Neuronal stem cell (in vitro differentiated cells): Measurements from ENCODE around the gene NOC4L.

Experiments
- DNase-seq: peaks from one replicate; pipeline ENCODE4 v3.0.0-alpha.2; 2013; ENCODE audit warnings: low spot score
- H2AFZ ChIP-seq: one replicate; pipeline ENCODE4 v1.6.1; 2013; ENCODE audit warnings: mild to moderate bottlenecking, low read length, inconsistent platforms
- H2AK5ac ChIP-seq: 2 replicates; pipeline ENCODE4 v1.6.1; 2013; ENCODE audit warnings: low read depth, mild to moderate bottlenecking, inconsistent platforms, low read length, moderate library complexity, mixed read lengths
- H2BK120ac ChIP-seq: 2 replicates; pipeline ENCODE4 v1.6.1; 2013; ENCODE audit warnings: low read depth, mild to moderate bottlenecking, inconsistent platforms, low read length, moderate library complexity, mixed read lengths
- H2BK12ac ChIP-seq: one replicate; pipeline ENCODE4 v1.6.1; 2013; ENCODE audit warnings: low read length, inconsistent platforms
- H2BK15ac ChIP-seq: 2 replicates; pipeline ENCODE4 v1.6.1; 2013; ENCODE audit warnings: mild to moderate bottlenecking, low read length, inconsistent platforms, mixed read lengths
- H2BK5ac ChIP-seq: one replicate; pipeline ENCODE4 v1.6.1; 2013; ENCODE audit warnings: inconsistent platforms, mild to moderate bottlenecking, low read length, moderate library complexity
- H3K14ac ChIP-seq: one replicate; pipeline ENCODE4 v1.6.1; 2013; ENCODE audit warnings: low read length, inconsistent platforms
- H3K18ac ChIP-seq: 2 replicates; pipeline ENCODE4 v1.6.1; 2013; ENCODE audit warnings: low read length, inconsistent platforms
- H3K23ac ChIP-seq: 2 replicates; pipeline ENCODE4 v1.6.1; 2013; ENCODE audit warnings: low read depth, mild to moderate bottlenecking, mixed read lengths, low read length, inconsistent platforms; ENCODE audit not compliant: poor library complexity
- H3K27ac ChIP-seq: replicated peaks from 3 replicates; pipeline ENCODE4 v1.5.1; 2013; ENCODE audit warnings: low read length, inconsistent platforms
- H3K27me3 ChIP-seq, 3 experiments: 2 replicates each; pipeline ENCODE4 v1.6.1; 2013; ENCODE audit warnings: low read length in 3 of 3, mild to moderate bottlenecking in 2 of 3, inconsistent platforms in 1 of 3, low read depth in 1 of 3, mixed read lengths in 1 of 3, moderate library complexity in 1 of 3; ENCODE audit not compliant: control insufficient read depth in 3 of 3, insufficient read depth in 3 of 3
- H3K36me3 ChIP-seq, 2 donors: replicated peaks in 1 of 2; 2 replicates each; pipeline ENCODE4 v1.6.1; 2013; ENCODE audit warnings: low read length in 2 of 2; ENCODE audit not compliant: control insufficient read depth in 2 of 2, insufficient read depth in 2 of 2
- H3K4ac ChIP-seq: 2 replicates; pipeline ENCODE4 v1.6.1; 2013; ENCODE audit warnings: inconsistent platforms, mild to moderate bottlenecking, low read length, moderate library complexity
- H3K4me1 ChIP-seq, 2 donors: 1 replicate in 1 of 2; 2 replicates in 1 of 2; pipeline ENCODE4 v1.6.1; 2013; ENCODE audit warnings: low read length in 2 of 2, low read depth in 1 of 2; ENCODE audit not compliant: control insufficient read depth in 2 of 2, insufficient read depth in 1 of 2
- H3K4me2 ChIP-seq: one replicate; pipeline ENCODE4 v1.6.1; 2013; ENCODE audit warnings: mild to moderate bottlenecking, low read length, inconsistent platforms; ENCODE audit not compliant: insufficient read depth, poor library complexity, severe bottlenecking
- H3K4me3 ChIP-seq, 2 donors: 2 replicates each; pipeline ENCODE4 v1.5.1; 2013; ENCODE audit warnings: low read length in 2 of 2, mild to moderate bottlenecking in 2 of 2, inconsistent platforms in 1 of 2, moderate library complexity in 1 of 2
- H3K79me1 ChIP-seq: one replicate; pipeline ENCODE4 v1.6.1; 2013; ENCODE audit warnings: low read depth, mild to moderate bottlenecking, inconsistent platforms, low read length, moderate library complexity
- H3K9ac ChIP-seq: one replicate; pipeline ENCODE4 v1.6.1; 2013; ENCODE audit warnings: mild to moderate bottlenecking, low read depth, low read length, inconsistent platforms; ENCODE audit not compliant: poor library complexity
- H3K9me3 ChIP-seq, 2 donors: replicated peaks in 1 of 2; 2 replicates each; pipeline versions ENCODE3 to v1.6.1; 2013; ENCODE audit warnings: low read length in 2 of 2, mild to moderate bottlenecking in 2 of 2, inconsistent platforms in 1 of 2, low read depth in 1 of 2, mixed read lengths in 1 of 2, moderate library complexity in 1 of 2; ENCODE audit not compliant: control insufficient read depth in 2 of 2, insufficient read depth in 1 of 2
- H4K8ac ChIP-seq: one replicate; pipeline ENCODE4 v1.6.1; 2013; ENCODE audit warnings: low read depth, mild to moderate bottlenecking, inconsistent platforms, low read length, moderate library complexity
- H4K91ac ChIP-seq: one replicate; pipeline ENCODE4 v1.6.1; 2013; ENCODE audit warnings: low read length, low read depth, mild to moderate bottlenecking, inconsistent platforms; ENCODE audit not compliant: poor library complexity
- WGBS, 2 donors: extraction: QIAGEN DNeasy Blood & Tissue Kit; methylation state at CpG; one replicate each; pipeline ENCODE4 v1.1.7; 2013; ENCODE audit warnings: missing lambda C conversion rate in 2 of 2, mixed read lengths in 1 of 2; ENCODE audit not compliant: insufficient read length in 2 of 2, insufficient replicate concordance in 1 of 2; ENCODE audit errors: extremely low coverage in 2 of 2; 5-methylcytosine and 5-hydroxymethylcytosine counted together

The NOC4L gene

DNA sequence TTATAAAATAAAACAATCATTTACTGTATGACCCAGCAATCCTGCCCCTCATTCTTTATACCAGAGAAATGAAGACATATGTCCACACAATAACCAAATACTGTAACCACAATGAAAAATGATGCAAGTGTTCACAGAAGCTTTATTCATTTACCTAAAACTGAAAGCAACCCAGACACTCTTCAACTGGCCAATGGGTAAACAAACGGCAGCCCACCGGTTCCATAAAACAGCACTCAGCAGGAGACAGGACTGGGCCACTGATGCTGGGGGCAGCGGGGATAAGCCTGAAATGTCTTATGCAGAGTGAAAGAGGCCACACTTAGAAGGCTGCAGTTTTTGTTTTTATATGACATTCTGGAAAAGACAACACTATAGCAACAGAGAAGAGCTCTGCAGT, 15.2 kb upstream of the NOC4L start:
- peaks cover 32 to 57% of the 10 kb centered on the region in 2 donors for H3K36me3 ChIP-seq
- no peak overlapping the region for H2AFZ ChIP-seq
- H3K23ac ChIP-seq = no peak overlapping the region
- no peak overlapping the region for H2BK15ac ChIP-seq
- peaks cover 4% of the 10 kb centered on the region for H3K79me1 ChIP-seq
- H3K4me3 ChIP-seq = no peak overlapping the region
- H4K8ac ChIP-seq = no peak overlapping the region
- peaks cover 24 to 27% of the 10 kb centered on the region in 2 donors for H3K9me3 ChIP-seq
- no peak overlapping the region for H3K4ac ChIP-seq
- H3K4me2 ChIP-seq = no peak overlapping the region
- no CpG with 5 or more reads among the region's 3 CpGs for WGBS, 2 donors
- no peak overlapping the region for H3K14ac ChIP-seq
- H3K18ac ChIP-seq = no peak overlapping the region
- H2BK120ac ChIP-seq = no peak overlapping the region
- no peak for DNase-seq
- no peak overlapping the region for H2AK5ac ChIP-seq
- H3K27ac ChIP-seq = no peak overlapping the region
- H2BK12ac ChIP-seq = no peak overlapping the region
- peaks cover 0 to 2% (median 0%) of the 10 kb centered on the region in 3 experiments for H3K27me3 ChIP-seq
- no peak overlapping the region for H4K91ac ChIP-seq
- no peak overlapping the region for H3K9ac ChIP-seq
- H2BK5ac ChIP-seq = no peak overlapping the region
- no peaks in the 10 kb centered on the region for H3K4me1 ChIP-seq

DNA sequence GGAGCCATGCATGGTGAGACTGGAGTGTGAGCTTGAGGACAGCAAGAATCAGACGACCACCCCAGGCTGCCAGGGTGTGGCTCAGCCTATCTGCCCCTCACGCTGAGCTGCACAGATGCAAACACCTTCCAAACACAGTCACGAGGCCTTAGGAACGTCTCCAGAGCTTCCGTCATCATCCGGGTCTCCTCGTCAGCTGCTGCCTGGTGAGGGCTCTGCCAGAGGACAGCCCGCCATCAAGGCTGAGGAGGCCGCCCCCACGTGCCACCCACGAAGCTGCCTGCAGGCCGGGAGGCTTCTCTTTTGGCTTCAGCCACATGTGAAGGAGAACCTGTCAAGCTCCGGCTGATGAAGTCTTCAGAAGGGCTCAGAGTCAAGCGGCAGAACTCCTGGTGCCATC, 13.6 kb upstream of the NOC4L start:
- H3K23ac ChIP-seq = no peak overlapping the region
- H3K79me1 ChIP-seq = peaks cover 2% of the 10 kb centered on the region
- no peak overlapping the region for H3K14ac ChIP-seq
- no peak overlapping the region for H3K4ac ChIP-seq
- peaks cover 17 to 27% of the 10 kb centered on the region in 2 donors for H3K9me3 ChIP-seq
- peaks cover 0 to 1% (median 0%) of the 10 kb centered on the region in 3 experiments for H3K27me3 ChIP-seq
- H4K8ac ChIP-seq = no peak overlapping the region
- no CpG with 5 or more reads among the region's 14 CpGs for WGBS, 2 donors
- H2BK15ac ChIP-seq = no peak overlapping the region
- no peak for DNase-seq
- no peak overlapping the region for H2BK5ac ChIP-seq
- H3K36me3 ChIP-seq = peaks cover 22 to 42% of the 10 kb centered on the region in 2 donors
- peak overlapping the region; percentile 11 for H3K18ac ChIP-seq
- no peak overlapping the region for H3K4me3 ChIP-seq
- no peaks in the 10 kb centered on the region for H3K4me1 ChIP-seq
- H3K9ac ChIP-seq = no peak overlapping the region
- H2AK5ac ChIP-seq = no peak overlapping the region
- H3K4me2 ChIP-seq = no peak overlapping the region
- no peak overlapping the region for H2BK120ac ChIP-seq
- H2BK12ac ChIP-seq = no peak overlapping the region
- no peak overlapping the region for H4K91ac ChIP-seq
- H2AFZ ChIP-seq = no peak overlapping the region
- H3K27ac ChIP-seq = no peak overlapping the region

DNA sequence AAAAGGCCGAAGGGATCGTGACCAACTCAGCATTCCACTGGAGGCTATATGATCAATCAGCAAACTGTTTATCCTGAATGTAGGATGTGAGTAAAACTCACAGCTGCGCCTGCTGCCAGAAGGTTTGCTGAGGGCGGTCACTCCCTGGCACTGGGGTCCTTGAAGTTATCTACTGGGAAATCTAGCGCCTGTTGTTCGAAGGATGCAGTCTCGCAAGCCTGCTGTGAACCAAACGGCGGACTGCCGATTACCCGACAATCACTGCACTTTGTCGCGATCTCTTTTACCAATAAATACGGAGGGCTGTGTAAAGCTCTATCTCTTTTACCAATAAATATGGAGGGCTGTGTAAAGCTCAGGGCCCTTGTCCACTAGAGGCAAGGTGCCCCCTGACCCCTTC, 13.0 kb upstream of the NOC4L start:
- Histone ChIP-seq H4K91ac (no peak overlapping the region), H3K18ac (no peak overlapping the region), H3K9ac (no peak overlapping the region), H2BK15ac (no peak overlapping the region), H3K23ac (no peak overlapping the region), H3K14ac (no peak overlapping the region), H3K27me3 (no peaks in the 10 kb centered on the region), H3K4me2 (no peak overlapping the region), H3K79me1 (peaks cover 2% of the 10 kb centered on the region), H3K36me3 (peaks cover 19 to 36% of the 10 kb centered on the region in 2 donors), H3K4me3 (no peak overlapping the region), H3K9me3 (peaks cover 16 to 27% of the 10 kb centered on the region in 2 donors), H3K4me1 (no peaks in the 10 kb centered on the region), H2AFZ (no peak overlapping the region), H3K4ac (no peak overlapping the region), H2AK5ac (no peak overlapping the region), H4K8ac (no peak overlapping the region), H3K27ac (no peak overlapping the region), H2BK5ac (no peak overlapping the region), H2BK120ac (no peak overlapping the region), H2BK12ac (no peak overlapping the region)
- no peak for DNase-seq
- WGBS, 2 donors = no CpG with 5 or more reads among the region's 14 CpGs

DNA sequence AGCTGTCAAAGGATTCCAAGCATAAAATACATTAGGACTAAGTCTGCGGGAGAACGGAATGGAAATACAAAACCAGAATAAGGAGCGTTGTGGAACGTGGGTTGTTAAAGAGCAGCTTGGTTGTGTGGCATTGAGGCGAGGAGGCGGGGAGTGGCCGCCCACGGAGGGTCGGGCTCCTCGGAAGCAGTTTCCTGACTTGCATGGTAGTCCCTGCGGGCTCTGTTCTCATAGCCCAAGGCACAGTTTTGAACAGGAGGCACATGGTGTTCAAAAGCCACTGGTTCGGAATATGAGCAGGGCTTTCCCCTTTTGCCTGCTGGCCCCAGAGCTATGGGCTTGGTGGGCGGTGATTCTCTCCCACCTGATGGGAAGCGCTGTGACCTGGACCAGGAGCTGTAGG, 12.3 kb upstream of the NOC4L start:
- no CpG with 5 or more reads among the region's 14 CpGs for WGBS, 2 donors
- no peak overlapping the region for H2AFZ ChIP-seq
- no peak overlapping the region for H3K14ac ChIP-seq
- H3K79me1 ChIP-seq = peaks cover 2% of the 10 kb centered on the region
- peaks cover 13 to 21% of the 10 kb centered on the region in 2 donors for H3K9me3 ChIP-seq
- H2BK12ac ChIP-seq = no peak overlapping the region
- no peak for DNase-seq
- no peak overlapping the region for H3K27ac ChIP-seq
- H3K9ac ChIP-seq = no peak overlapping the region
- H2BK15ac ChIP-seq = no peak overlapping the region
- no peak overlapping the region for H4K91ac ChIP-seq
- no peak overlapping the region for H3K18ac ChIP-seq
- no peak overlapping the region for H2BK120ac ChIP-seq
- H3K4me2 ChIP-seq = no peak overlapping the region
- H3K4me3 ChIP-seq = no peak overlapping the region
- no peak overlapping the region for H2AK5ac ChIP-seq
- no peaks in the 10 kb centered on the region for H3K27me3 ChIP-seq
- no peak overlapping the region for H4K8ac ChIP-seq
- no peak overlapping the region for H2BK5ac ChIP-seq
- H3K23ac ChIP-seq = no peak overlapping the region
- H3K4me1 ChIP-seq = no peaks in the 10 kb centered on the region
- no peak overlapping the region for H3K4ac ChIP-seq
- peaks cover 13 to 29% of the 10 kb centered on the region in 2 donors for H3K36me3 ChIP-seq
